NCI-H2196 treated with DMSO at 0.1 percent for 48 hours (cell line): ENCODE data around the gene PCDHGA8.
"Not testable (repeated sequence)": the region's sequence is repeated elsewhere in the genome, so short reads cannot be mapped to it uniquely, and the experiment has no call there.

Source experiments
- DNase-seq: peaks from one replicate; lab custom pipeline; 2025; ENCODE audit not compliant: unreplicated experiment; lab: John Stamatoyannopoulos, UW

Gene PCDHGA8

GRCh38 chr5:141392429-141393198 is at the start of gene PCDHGA8:
PCDHGA8 (plus strand) TSS chr5:141392633; CDS start chr5:141392814, 181 bp downstream.
- no peak for DNase-seq

GRCh38 chr5:141342773-141343172 is 49.7 kb upstream of the PCDHGA8 start:
- no peak for DNase-seq

DNA sequence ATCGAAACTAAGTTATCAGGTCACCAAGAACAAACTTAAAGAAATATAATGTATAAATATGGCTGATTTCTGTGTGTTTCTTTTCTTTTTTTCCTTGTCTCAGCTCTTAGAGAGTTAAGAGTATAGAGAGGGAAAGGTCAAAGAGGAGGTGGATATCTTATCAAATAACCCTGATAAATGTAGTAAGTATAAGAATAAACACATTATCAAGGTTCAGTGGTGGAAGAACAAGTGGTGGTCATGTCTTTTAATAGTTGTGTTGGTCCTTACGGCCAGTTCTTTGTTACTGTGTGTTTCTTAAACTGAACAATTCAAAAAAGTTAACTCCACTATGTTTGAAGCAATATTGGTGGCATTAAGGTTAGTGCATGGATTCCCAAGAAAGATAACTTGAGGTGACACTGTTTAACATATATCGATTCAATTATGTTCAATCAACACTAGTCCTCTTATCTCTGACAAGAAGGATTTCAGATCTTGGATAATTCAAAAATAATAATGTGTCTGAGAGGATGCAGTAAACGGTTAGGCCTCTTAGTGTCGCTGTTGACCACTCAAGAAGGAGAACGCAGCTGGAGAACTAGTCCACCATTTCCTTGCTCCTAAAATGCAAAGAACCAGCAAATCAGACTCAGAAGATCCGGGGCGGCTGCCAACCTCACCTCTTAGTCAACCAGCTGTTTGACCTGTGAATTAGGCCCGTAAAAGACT is 49.0 kb upstream of the PCDHGA8 start, which contains the start of gene PCDHGA3:
TSS of gene PCDHGA3 (plus strand) at position 588 of the 711 bp plus-strand sequence. CDS start 205 bp downstream, outside the sequence.
- no peak for DNase-seq

- DNase-seq: no peak
These were observed 48.4 kb upstream of the PCDHGA8 start for GRCh38 chr5:141343953-141344463.

DNA sequence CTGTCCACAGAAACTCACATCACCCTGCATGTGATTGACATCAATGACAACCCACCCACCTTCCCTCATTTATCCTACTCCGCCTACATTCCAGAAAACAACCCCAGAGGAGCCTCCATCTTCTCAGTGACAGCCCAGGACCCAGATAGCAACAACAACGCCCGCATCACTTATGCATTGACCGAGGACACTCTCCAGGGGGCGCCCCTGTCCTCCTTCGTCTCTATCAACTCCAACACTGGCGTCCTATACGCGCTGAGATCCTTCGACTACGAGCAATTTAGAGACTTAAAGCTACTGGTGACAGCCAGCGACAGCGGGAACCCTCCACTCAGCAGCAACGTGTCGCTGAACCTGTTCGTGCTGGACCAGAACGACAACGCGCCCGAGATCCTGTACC is 47.1 kb upstream of the PCDHGA8 start:
- DNase-seq: no peak

DNA sequence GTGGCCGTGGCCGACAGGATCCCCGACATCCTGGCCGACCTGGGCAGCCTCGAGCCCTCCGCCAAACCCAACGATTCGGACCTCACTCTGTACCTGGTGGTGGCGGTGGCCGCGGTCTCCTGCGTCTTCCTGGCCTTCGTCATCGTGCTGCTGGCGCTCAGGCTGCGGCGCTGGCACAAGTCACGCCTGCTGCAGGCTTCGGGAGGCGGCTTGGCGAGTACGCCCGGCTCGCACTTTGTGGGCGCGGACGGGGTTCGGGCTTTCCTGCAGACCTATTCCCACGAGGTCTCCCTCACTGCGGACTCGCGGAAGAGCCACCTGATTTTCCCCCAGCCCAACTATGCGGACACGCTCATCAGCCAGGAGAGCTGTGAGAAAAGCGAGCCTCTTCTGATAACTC is 46.4 kb upstream of the PCDHGA8 start:
- DNase-seq: not testable (repeated sequence)

DNA sequence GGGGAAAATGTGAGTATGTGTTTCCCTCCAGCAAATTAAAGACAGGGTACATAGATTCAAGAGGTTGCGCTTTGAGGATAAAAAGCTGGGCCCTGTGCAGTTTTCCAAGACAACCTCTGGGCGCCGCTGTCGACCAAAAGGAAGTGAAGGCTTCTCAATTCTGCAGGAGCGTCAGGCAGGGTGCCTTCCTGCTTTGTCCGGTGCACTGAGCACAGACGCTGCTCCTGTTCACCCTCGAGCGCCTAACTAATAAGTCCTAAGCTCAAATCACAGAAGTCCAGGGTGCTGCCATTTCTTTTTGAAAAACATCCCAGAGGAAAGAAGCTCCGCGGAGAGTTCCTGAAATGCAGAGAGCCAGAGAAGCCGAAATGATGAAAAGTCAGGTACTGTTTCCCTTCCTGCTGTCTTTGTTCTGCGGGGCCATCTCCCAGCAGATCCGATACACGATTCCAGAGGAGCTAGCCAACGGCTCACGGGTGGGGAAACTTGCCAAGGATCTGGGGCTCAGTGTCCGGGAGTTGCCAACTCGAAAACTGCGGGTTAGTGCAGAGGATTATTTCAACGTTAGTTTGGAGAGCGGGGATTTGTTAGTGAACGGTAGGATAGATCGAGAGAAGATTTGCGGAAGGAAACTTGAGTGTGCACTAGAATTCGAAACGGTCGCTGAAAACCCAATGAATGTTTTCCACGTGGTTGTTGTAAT is 42.4 kb upstream of the PCDHGA8 start, which contains the start of gene PCDHGB1:
TSS of gene PCDHGB1 (plus strand) at position 183 of the 703 bp plus-strand sequence. CDS start at position 345, 162 bp downstream.
- DNase-seq: no peak

DNA sequence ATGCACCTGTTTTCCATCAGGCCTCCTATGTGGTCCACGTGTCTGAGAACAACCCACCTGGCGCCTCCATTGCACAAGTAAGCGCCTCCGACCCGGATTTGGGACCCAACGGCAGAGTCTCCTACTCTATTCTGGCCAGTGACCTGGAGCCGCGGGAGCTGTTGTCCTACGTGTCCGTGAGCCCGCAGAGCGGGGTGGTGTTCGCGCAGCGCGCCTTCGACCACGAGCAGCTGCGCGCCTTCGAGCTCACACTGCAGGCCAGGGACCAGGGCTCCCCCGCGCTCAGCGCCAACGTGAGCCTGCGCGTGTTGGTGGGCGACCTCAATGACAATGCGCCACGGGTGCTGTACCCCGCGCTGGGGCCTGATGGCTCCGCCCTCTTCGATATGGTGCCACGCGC is 40.8 kb upstream of the PCDHGA8 start:
- no peak for DNase-seq

DNA sequence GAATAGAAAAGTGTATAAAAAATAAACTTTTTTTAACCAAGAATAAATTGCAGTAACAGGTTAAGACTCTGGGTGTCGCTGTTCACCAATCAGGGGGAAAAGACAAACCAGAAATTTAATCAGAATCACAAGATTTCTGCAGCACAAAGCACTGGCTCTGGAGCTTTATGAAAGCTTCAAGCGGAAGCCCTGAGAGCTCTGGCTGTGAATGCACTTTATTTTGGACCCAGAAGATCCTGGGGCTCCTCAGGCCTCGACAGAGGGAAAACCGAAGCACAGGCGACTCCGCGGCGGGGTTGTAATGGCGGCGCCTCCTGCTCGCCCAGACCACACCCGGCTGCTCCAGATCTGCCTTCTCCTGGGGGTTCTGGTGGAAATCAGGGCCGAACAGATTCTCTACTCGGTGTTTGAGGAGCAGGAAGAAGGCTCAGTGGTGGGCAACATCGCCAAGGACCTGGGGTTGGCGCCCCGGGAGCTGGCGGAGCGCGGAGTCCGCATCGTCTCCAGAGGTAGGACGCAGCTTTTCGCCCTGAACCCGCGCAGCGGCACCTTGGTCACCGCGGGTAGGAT is 37.4 kb upstream of the PCDHGA8 start, which contains the start of gene PCDHGA4:
TSS of gene PCDHGA4 (plus strand) at position 122 of the 570 bp plus-strand sequence. CDS start at position 209, 87 bp downstream.
- DNase-seq: no peak

DNA sequence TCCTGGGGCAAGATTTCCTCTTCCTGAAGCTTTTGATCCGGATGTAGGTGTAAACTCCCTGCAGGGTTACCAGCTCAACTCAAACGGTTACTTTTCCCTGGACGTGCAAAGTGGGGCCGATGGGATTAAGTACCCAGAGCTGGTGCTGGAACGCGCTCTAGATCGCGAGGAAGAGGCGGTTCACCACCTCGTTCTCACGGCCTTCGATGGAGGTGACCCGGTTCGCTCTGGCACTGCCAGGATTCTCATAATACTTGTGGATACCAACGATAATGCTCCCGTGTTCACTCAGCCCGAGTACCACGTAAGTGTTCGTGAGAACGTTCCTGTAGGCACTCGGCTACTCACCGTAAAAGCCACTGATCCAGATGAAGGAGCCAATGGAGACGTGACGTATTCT is 36.8 kb upstream of the PCDHGA8 start:
- DNase-seq: no peak

DNA sequence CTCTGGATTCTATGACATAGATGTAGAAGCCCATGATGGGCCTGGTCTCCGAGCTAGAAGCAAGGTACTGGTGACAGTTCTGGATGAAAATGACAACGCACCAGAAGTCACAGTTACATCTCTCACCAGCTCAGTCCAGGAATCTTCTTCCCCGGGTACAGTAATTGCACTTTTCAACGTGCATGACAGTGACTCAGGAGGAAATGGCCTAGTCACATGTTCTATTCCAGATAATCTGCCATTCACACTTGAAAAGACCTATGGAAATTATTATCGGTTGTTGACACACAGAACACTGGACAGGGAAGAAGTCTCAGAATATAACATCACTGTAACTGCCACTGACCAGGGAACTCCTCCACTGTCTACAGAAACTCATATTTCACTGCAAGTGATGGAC is 36.3 kb upstream of the PCDHGA8 start:
- no peak for DNase-seq

- no peak for DNase-seq
These were observed 35.5 kb upstream of the PCDHGA8 start for GRCh38 chr5:141356950-141357349.

DNA sequence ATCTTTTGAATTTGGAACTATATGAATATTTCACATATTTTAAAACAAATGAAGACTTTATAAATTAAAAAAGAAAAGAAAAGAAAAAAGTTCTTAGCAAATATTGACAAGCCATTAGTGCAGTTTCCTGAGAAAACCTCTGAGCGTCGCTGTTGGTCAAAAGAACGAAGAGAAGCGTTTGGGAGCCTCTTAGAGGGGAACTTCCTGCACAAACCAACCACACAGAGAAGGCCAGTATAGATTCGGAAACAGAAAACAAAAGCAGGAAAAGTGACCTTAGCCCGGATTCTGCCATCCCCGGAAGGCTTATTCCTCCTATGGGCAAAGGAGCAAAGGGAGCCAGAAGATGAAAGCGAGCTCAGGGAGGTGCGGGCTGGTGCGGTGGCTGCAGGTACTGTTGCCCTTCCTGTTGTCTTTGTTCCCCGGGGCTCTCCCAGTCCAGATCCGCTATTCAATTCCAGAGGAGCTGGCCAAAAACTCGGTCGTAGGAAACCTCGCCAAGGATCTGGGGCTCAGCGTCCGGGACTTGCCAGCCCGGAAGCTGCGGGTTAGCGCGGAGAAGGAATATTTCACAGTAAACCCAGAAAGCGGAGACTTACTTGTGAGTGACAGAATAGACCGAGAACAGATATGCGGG is 32.5 kb upstream of the PCDHGA8 start, which contains the start of gene PCDHGB2:
TSS of gene PCDHGB2 (plus strand) at position 205 of the 637 bp plus-strand sequence. CDS start at position 347, 142 bp downstream.
- no peak for DNase-seq

DNA sequence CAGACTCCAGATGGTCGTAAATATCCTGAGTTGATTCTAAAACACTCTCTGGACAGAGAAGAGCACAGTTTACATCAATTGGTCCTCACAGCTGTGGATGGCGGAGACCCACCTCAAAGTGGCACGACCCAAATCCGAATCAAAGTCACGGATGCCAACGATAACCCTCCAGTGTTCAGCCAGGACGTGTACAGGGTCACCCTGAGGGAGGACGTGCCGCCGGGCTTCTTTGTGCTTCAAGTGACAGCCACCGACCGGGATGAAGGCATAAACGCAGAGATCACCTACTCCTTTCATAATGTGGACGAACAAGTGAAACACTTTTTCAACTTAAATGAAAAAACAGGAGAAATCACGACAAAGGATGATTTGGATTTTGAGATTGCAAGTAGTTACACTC is 31.7 kb upstream of the PCDHGA8 start:
- DNase-seq: no peak

- DNase-seq: no peak
These were observed 29.7 kb upstream of the PCDHGA8 start for GRCh38 chr5:141362719-141363118.

GRCh38 chr5:141363952-141364660 is 28.3 kb upstream of the PCDHGA8 start, which contains the start of gene PCDHGA5:
PCDHGA5 (plus strand) TSS chr5:141364162; CDS start chr5:141364331, 169 bp downstream.
- DNase-seq: no peak

GRCh38 chr5:141366016-141366896 is 26.2 kb upstream of the PCDHGA8 start:
- no peak for DNase-seq
